Suprapubic skin (tissue), 4 donors: ENCODE data around the gene TPRG1L. TPM values are rescaled to one million over a fixed set of nuclear protein-coding genes. Genes with fewer than 3 reads are reported as not detected.

Experiments used
- DNase-seq, 2 donors: peaks; one replicate each; pipeline ENCODE4 v3.0.0-alpha.2; 2019; ENCODE audit warnings: low spot score in 2 of 2
- H3K27ac ChIP-seq: fragments of 200-600 bp; sonication (generic); one replicate; pipeline ENCODE4 v1.5.1; 2019
- H3K27me3 ChIP-seq: fragments of 200-600 bp; sonication (generic); one replicate; pipeline ENCODE4 v1.5.1; 2019
- H3K36me3 ChIP-seq: fragments of 200-600 bp; sonication (generic); one replicate; pipeline ENCODE4 v1.5.1; 2019
- H3K4me1 ChIP-seq: fragments of 200-600 bp; sonication (generic); one replicate; pipeline ENCODE4 v1.5.1; 2019
- H3K4me3 ChIP-seq: fragments of 200-600 bp; sonication (generic); one replicate; pipeline ENCODE4 v1.5.1; 2019; ENCODE audit warnings: mild to moderate bottlenecking
- H3K9me3 ChIP-seq: fragments of 200-600 bp; sonication (generic); one replicate; pipeline ENCODE4 v1.5.1; 2019
- CTCF ChIP-seq, 2 donors: fragments of 200-600 bp in 1 of 2; fragments of 450-650 bp in 1 of 2; sonication (generic) in 1 of 2; IDR thresholded peaks; one replicate each; pipeline ENCODE4 v1.5.1; 2016 to 2019; ENCODE audit warnings: antibody characterized with exemption in 2 of 2, mild to moderate bottlenecking in 1 of 2, moderate library complexity in 1 of 2
- EP300 ChIP-seq: sonication (generic); formaldehyde crosslinking; IDR thresholded peaks from one replicate; pipeline ENCODE4 v1.6.1; 2017; ENCODE audit warnings: antibody characterized with exemption
- POLR2A ChIP-seq, 2 donors: fragments of 450-650 bp; IDR thresholded peaks; one replicate each; pipeline ENCODE4 v1.6.1; 2017; ENCODE audit warnings: antibody characterized with exemption in 2 of 2, mild to moderate bottlenecking in 2 of 2, moderate library complexity in 2 of 2
- POLR2AphosphoS5 ChIP-seq, 3 donors: sonication (generic); formaldehyde crosslinking; IDR thresholded peaks; one replicate each; pipeline ENCODE4 v1.6.1; 2017; ENCODE audit warnings: antibody characterized with exemption in 3 of 3
- WGBS: methylation state at CpG from one replicate; pipeline ENCODE4 v1.1.5; 2018; 5-methylcytosine and 5-hydroxymethylcytosine counted together
- total RNA-seq, 4 donors: library from RNA; depleted of rRNA; stranded (reverse); fragments of >200 nt; gene quantifications; one replicate each; pipeline ENCODE4 v1.1.0, GENCODE V29; 2016

TPRG1L gene
- total RNA-seq, 4 donors from 2014 or later, result 36.9 to 52.6 (median 44.8) TPM

- DNase-seq, result no peak
- H3K36me3 ChIP-seq, result no peaks in the 10 kb centered on the region
- H3K4me1 ChIP-seq, result peaks cover 32% of the 10 kb centered on the region
- H3K9me3 ChIP-seq, result no peaks in the 10 kb centered on the region
- no peak for TF ChIP-seq CTCF (IDR thresholded peaks at IDR 0.05)
- no peak for TF ChIP-seq POLR2AphosphoS5 (IDR thresholded peaks at IDR 0.05)
- no peak for TF ChIP-seq POLR2A (IDR thresholded peaks at IDR 0.05)
- no peak for TF ChIP-seq EP300
- no peak overlapping the region for H3K27ac ChIP-seq
- H3K27me3 ChIP-seq, result no peaks in the 10 kb centered on the region
- WGBS, result 100% methylated on average over 1 of the region's 7 CpGs
- H3K4me3 ChIP-seq, result no peak overlapping the region
These were observed 28.9 kb upstream of the TPRG1L start for GRCh38 chr1:3595949-3596348.

- Histone ChIP-seq H3K4me3 (no peak overlapping the region), H3K9me3 (no peaks in the 10 kb centered on the region), H3K36me3 (no peaks in the 10 kb centered on the region), H3K27me3 (no peaks in the 10 kb centered on the region), H3K4me1 (peaks cover 32% of the 10 kb centered on the region), H3K27ac (no peak overlapping the region)
- DNase-seq, result no peak
- TF ChIP-seq EP300 (no peak), POLR2AphosphoS5 (IDR thresholded peaks at IDR 0.05) (no peak), POLR2A (IDR thresholded peaks at IDR 0.05) (no peak), CTCF (IDR thresholded peaks at IDR 0.05) (no peak)
- WGBS, result 89% methylated on average over 10 of the region's 29 CpGs
These were observed 27.9 kb upstream of the TPRG1L start for GRCh38 chr1:3596663-3597598.

DNA sequence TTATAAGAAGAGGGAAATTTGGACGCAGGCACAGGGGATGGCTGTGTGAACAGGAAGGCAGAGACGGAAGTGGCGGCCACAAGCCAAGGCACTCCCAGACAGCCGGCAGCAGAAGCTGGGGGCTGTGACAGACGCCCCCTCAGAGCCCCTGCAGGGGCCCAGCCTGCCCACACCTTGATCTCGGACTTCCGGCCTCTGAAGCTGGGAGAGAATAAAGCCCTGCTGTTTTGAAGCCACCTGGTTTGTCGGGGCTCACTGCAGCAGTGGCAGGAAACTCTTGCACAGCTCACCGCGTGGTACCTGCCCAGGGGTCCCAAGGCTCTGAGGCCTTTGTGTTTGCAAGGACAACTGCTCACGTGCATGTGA lies 27.2 kb upstream of the TPRG1L start:
- no peak overlapping the region for H3K27ac ChIP-seq
- DNase-seq, result no peak
- 56% methylated on average over 11 of the region's 11 CpGs for WGBS
- peaks cover 32% of the 10 kb centered on the region for H3K4me1 ChIP-seq
- no peaks in the 10 kb centered on the region for H3K36me3 ChIP-seq
- H3K4me3 ChIP-seq, result no peak overlapping the region
- H3K9me3 ChIP-seq, result no peaks in the 10 kb centered on the region
- H3K27me3 ChIP-seq, result no peaks in the 10 kb centered on the region
- no peak for TF ChIP-seq POLR2AphosphoS5 (IDR thresholded peaks at IDR 0.05)
- TF ChIP-seq EP300, result no peak
- TF ChIP-seq CTCF (IDR thresholded peaks at IDR 0.05), result no peak
- TF ChIP-seq POLR2A (IDR thresholded peaks at IDR 0.05), result no peak

DNA sequence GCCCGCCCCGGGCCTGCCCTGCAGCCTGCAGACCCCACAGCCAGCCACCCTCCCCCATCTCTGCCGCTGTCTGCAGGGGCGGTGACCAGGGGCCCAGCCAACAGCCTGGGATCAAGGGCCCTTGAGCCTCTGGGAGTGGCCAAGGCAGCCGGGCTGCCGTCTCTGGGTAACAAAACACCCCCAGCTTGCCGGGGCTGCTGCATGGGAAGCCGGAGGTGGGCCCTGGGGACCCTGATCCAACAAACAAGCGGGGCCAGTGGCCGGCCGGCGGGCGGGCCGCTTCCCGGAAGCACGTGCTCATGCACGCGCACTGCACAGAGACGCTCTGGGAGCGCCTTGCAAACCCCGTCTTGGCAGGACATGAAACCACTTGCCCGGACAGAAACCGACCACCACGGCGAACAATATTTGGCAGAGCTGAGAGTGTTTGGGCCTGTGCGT lies 26.7 kb upstream of the TPRG1L start:
- Histone ChIP-seq H3K27ac (no peak overlapping the region), H3K4me3 (no peak overlapping the region), H3K27me3 (no peaks in the 10 kb centered on the region), H3K9me3 (no peaks in the 10 kb centered on the region), H3K36me3 (no peaks in the 10 kb centered on the region), H3K4me1 (peaks cover 32% of the 10 kb centered on the region)
- DNase-seq, result no peak
- 47% methylated on average over 13 of the region's 26 CpGs for WGBS
- TF ChIP-seq POLR2A (IDR thresholded peaks at IDR 0.05) (no peak), CTCF (IDR thresholded peaks at IDR 0.05) (no peak), POLR2AphosphoS5 (IDR thresholded peaks at IDR 0.05) (no peak), EP300 (no peak)

DNA sequence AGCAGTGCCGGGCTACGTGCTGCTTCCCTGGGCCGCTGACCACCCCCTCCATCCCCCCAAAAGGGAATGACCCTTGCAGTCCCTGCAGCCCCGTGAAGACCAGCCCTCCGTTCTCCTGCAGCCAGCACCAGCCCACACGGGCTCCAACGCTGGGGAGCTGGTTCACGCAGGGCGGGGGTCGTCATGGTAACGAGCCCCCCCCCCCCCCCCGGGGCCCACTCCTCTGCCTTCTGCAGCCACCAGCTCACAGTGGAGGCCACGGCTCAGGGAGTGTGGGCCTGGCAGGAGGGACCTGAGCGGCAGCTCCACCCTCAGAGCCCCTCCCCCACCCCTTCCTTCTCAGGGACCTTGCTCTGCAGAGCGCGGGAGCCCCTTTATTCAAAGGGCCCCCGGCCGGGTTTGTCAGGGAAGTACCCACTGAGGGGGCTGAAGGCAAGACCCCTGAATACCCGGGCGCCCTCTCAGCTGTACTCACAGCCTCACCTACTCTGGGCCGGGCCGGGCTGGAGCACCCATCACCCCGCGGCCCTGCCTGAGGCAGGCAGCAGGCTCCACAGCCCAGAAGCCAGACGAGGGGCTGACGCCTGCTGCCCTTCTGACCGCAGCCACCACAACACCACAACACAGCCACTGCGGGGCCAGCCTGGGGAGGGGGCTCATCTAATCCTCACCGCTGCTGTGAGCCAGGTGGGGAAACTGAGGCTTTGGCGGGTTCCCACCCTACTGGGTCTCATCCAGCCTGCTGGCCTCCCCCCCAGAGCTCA lies 26.1 kb upstream of the TPRG1L start:
- peaks cover 2% of the 10 kb centered on the region for H3K27me3 ChIP-seq
- H3K27ac ChIP-seq, result no peak overlapping the region
- H3K4me3 ChIP-seq, result no peak overlapping the region
- no peak for DNase-seq
- 64% methylated on average over 13 of the region's 30 CpGs for WGBS
- H3K36me3 ChIP-seq, result no peaks in the 10 kb centered on the region
- TF ChIP-seq POLR2A (IDR thresholded peaks at IDR 0.05) (no peak), CTCF (IDR thresholded peaks at IDR 0.05) (no peak), POLR2AphosphoS5 (IDR thresholded peaks at IDR 0.05) (no peak), EP300 (no peak)
- H3K9me3 ChIP-seq, result no peaks in the 10 kb centered on the region
- peaks cover 32% of the 10 kb centered on the region for H3K4me1 ChIP-seq
